MG63 (cell line): Measurements from ENCODE around the gene RUNX2. TPM values are rescaled to one million over a fixed set of nuclear protein-coding genes. Genes with fewer than 3 reads are reported as not detected.

Experiments used
- DNase-seq: peaks from one replicate; pipeline ENCODE4 v3.0.0-alpha.2; 2020
- H3K27me3 ChIP-seq: fragments of 250-450 bp; sonication (Bioruptor Pico); 2 replicates; pipeline ENCODE4 v1.5.1; 2020; ENCODE audit warnings: mild to moderate bottlenecking, moderate library complexity
- H3K36me3 ChIP-seq: fragments of 250-450 bp; sonication (Bioruptor Pico); 2 replicates; pipeline ENCODE4 v1.5.1; 2020; ENCODE audit warnings: mild to moderate bottlenecking, moderate library complexity
- H3K4me3 ChIP-seq: fragments of 250-450 bp; sonication (Bioruptor Pico); 2 replicates; pipeline ENCODE4 v1.5.1; 2020; ENCODE audit warnings: mild to moderate bottlenecking, moderate library complexity
- H3K9me3 ChIP-seq: fragments of 250-450 bp; sonication (Bioruptor Pico); 2 replicates; pipeline ENCODE4 v1.5.1; 2020; ENCODE audit warnings: mild to moderate bottlenecking, moderate library complexity
- total RNA-seq: library from RNA; depleted of rRNA; stranded (reverse); fragments of >200 nt; shearing (Covaris generic); gene quantifications from 2 replicates; pipeline ENCODE4 v1.2.3, GENCODE V29; 2014; ENCODE audit warnings: low replicate concordance

The RUNX2 gene
- total RNA-seq, 1 experiment from 2014 or later = 0.13 TPM

DNA sequence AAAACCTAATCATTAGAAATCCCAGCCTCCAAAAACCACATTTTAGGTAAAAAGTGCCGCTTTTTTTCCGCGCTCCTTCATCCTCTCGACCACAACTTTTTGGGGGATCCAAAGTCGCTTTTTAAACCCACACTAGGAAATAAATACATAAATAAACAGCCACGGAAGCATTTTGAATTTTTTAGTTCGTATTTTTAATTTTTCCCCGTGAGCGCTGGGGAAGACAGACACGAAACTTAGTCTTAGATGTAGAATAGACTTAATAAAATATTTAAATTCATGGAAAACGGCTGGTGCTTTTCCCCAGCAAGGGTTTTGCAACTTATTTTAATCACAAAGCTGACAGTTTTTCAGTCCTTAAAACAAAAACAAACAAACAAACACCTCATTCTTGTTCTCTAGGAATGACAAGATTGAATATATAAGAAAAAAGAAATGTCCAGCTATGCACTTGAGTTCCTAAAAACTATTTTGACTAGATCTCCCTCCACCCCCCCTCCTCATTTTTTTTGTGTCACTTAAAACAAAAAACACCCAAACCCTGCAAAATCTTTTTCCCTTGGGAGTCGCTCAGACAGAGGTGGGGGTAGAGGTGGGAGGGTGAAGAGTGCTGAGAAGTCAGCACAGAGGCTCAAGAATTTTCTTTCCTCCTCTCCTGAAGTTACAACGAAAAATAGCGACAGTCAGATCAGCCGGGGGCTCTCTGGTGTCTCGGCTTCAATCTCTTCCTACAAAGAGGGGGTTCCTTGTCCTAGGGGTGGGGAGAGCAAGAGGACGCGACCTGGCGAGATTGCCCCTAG lies 93.0 kb downstream of the RUNX2 start:
- H3K36me3 ChIP-seq = no peaks in the 10 kb centered on the region
- H3K4me3 ChIP-seq = peak overlapping the region; percentile 59
- no peaks in the 10 kb centered on the region for H3K27me3 ChIP-seq
- H3K9me3 ChIP-seq = no peaks in the 10 kb centered on the region
- DNase-seq = no peak

GRCh38 chr6:45421709-45422502 lies 93.8 kb downstream of the RUNX2 start:
- no peaks in the 10 kb centered on the region for H3K27me3 ChIP-seq
- peak; percentile 53 for DNase-seq
- H3K9me3 ChIP-seq = no peaks in the 10 kb centered on the region
- H3K4me3 ChIP-seq = peak overlapping the region; percentile 59
- no peaks in the 10 kb centered on the region for H3K36me3 ChIP-seq

- Histone ChIP-seq H3K27me3 (no peaks in the 10 kb centered on the region), H3K4me3 (peak overlapping the region; percentile 59), H3K36me3 (no peaks in the 10 kb centered on the region), H3K9me3 (no peaks in the 10 kb centered on the region)
- DNase-seq = peak; percentile 36
Measured at GRCh38 chr6:45422503-45423110, 94.5 kb downstream of the RUNX2 start.

DNA sequence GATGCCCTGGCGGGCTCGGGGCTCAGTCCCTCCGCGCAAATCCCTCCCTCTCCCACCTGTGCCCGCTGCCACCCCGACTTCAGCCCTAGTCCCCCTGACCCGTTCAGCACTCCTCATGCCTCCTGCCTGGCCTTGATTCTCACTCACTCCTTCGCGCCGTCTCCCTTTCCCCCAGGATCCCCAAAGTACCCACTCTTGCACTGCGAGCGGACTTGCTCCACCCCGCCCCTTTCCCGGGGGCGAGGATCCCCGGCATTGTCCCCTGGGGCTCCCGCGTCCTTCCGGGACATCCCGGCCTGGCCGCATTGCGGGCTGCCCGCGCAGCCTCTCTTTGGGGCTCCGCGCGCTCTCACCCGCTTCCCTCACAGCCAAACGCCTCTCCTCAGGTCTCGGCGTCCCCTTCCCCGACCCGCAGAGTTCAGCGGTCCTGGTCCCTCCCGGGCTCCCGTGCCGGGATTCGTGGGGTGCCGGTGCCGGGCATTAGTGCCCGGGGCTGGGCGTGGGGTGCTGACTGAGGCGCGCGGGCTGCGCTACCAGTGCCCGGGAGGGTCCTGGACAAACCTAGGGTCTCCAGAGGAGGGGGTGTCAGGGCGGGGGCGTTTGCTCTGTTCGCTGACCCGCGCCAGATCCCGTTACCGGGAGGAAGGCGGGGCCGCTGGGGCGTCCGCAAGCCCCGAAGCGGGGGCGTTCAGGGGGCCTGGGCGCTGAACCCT lies 95.1 kb downstream of the RUNX2 start:
- H3K36me3 ChIP-seq = no peaks in the 10 kb centered on the region
- DNase-seq = peak; percentile 17
- H3K9me3 ChIP-seq = no peaks in the 10 kb centered on the region
- H3K27me3 ChIP-seq = no peaks in the 10 kb centered on the region
- H3K4me3 ChIP-seq = peak overlapping the region; percentile 59

- Histone ChIP-seq H3K4me3 (peak overlapping the region; percentile 59), H3K27me3 (no peaks in the 10 kb centered on the region), H3K36me3 (no peaks in the 10 kb centered on the region), H3K9me3 (no peaks in the 10 kb centered on the region)
- DNase-seq = no peak
Measured at GRCh38 chr6:45423824-45424450, 95.8 kb downstream of the RUNX2 start.

DNA sequence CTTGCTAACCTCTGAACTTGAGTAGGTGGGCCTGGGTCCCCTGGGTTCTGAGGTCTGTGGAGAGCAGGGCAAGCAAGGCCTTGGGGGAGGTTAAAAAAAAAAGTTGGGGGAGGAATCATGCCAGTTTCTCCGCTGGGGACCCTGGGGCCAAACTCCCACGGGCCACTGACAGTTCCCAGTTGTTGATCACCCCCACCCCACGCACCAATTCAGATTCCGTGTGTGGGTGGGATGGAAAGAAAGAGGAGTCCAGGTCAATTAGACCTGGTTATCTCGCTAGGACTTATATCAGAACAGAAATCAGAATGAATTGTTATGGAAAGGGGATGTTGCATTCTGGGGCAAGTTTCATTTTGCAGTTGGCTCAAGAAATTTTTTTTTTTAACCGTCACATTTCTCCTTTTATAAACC lies 96.3 kb downstream of the RUNX2 start:
- Histone ChIP-seq H3K4me3 (no peak overlapping the region), H3K27me3 (no peaks in the 10 kb centered on the region), H3K9me3 (no peaks in the 10 kb centered on the region), H3K36me3 (no peaks in the 10 kb centered on the region)
- no peak for DNase-seq

- no peak for DNase-seq
- Histone ChIP-seq H3K27me3 (no peaks in the 10 kb centered on the region), H3K36me3 (no peaks in the 10 kb centered on the region), H3K9me3 (no peaks in the 10 kb centered on the region), H3K4me3 (no peak overlapping the region)
Measured at GRCh38 chr6:45426251-45426650, 98.1 kb downstream of the RUNX2 start.

DNA sequence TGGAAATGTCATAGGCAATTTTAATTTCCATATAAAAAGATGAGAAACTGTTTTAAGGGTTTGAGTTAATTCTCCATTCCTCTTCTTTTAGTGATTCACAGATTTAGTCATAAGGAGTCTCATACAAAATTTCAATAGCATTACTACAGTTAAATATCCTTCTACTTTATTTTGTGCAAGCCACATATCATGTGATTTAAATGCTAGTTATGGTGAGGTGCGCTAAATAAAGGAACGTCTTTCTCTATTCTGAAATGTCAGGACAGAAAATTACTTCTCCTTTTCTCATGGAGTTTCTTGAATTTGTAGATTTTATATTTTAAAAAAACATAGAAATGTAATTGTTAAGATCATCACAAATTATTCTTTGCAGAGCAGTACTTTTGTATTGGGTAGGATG lies 99.6 kb downstream of the RUNX2 start:
- Histone ChIP-seq H3K9me3 (no peaks in the 10 kb centered on the region), H3K36me3 (no peaks in the 10 kb centered on the region), H3K27me3 (no peaks in the 10 kb centered on the region), H3K4me3 (no peak overlapping the region)
- DNase-seq = no peak

- Histone ChIP-seq H3K4me3 (no peak overlapping the region), H3K9me3 (no peaks in the 10 kb centered on the region), H3K27me3 (no peaks in the 10 kb centered on the region), H3K36me3 (no peaks in the 10 kb centered on the region)
- no peak for DNase-seq
Measured at GRCh38 chr6:45428727-45429126, 100.6 kb downstream of the RUNX2 start.

GRCh38 chr6:45430590-45431202 lies 102.6 kb downstream of the RUNX2 start:
- H3K36me3 ChIP-seq = no peaks in the 10 kb centered on the region
- H3K4me3 ChIP-seq = no peak overlapping the region
- H3K27me3 ChIP-seq = no peaks in the 10 kb centered on the region
- no peaks in the 10 kb centered on the region for H3K9me3 ChIP-seq
- no peak for DNase-seq

DNA sequence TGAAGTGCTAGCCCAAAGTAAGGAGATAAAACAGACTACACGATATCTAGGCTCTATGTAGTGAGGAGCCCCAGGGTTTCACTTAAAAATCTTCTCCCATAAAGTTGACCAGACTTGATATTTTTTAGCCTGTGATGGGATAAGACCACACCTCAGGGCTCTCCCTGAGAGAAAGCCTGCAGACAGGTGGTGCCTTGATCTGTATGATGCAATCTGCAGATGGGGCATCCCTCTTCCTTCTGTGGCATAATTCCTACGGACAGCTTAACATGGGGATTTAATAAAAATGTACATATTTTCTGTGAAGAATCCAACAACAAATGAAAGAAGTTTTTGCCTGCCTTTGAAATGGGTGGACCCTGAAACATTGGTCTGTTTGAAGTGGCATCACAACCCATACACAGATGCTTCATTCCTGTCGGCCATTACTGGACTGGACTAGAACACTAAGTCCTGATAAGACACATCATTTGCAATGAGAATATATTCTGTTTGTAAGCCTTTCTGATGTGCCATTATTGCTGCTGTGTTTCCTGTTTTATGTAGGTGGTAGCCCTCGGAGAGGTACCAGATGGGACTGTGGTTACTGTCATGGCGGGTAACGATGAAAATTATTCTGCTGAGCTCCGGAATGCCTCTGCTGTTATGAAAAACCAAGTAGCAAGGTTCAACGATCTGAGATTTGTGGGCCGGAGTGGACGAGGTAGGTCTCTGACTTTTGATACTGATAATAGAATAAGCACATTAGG lies 103.4 kb downstream of the RUNX2 start:
- Histone ChIP-seq H3K27me3 (no peaks in the 10 kb centered on the region), H3K36me3 (no peaks in the 10 kb centered on the region), H3K9me3 (no peaks in the 10 kb centered on the region), H3K4me3 (no peak overlapping the region)
- DNase-seq = no peak

DNA sequence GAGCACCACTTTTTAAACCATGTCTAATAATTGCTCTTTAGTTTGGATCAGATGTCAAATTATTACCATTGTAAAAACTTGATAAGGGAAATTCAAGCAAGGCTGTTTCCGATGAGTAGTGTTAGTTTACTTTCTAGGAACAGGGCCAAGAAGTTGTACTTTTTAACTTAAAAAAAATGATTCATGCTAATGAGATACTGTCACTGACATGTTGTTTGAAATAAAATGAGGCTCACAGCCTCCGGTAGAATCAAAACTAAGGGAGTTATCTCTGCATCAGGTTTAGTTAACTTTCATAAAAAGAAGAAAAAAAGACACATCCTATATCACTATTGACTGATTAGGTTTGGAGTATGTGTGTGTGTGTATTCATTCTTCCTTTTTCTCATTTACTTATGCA lies 104.8 kb downstream of the RUNX2 start:
- no peaks in the 10 kb centered on the region for H3K9me3 ChIP-seq

GRCh38 chr6:45433533-45434380 lies 105.6 kb downstream of the RUNX2 start:
- Histone ChIP-seq H3K4me3 (no peak overlapping the region), H3K9me3 (no peaks in the 10 kb centered on the region), H3K27me3 (no peaks in the 10 kb centered on the region), H3K36me3 (no peaks in the 10 kb centered on the region)
- no peak for DNase-seq

More for the DNA sequence above, 104.8 kb downstream of the RUNX2 start:
- no peaks in the 10 kb centered on the region for H3K27me3 ChIP-seq
- no peak overlapping the region for H3K4me3 ChIP-seq
- H3K36me3 ChIP-seq = no peaks in the 10 kb centered on the region
- no peak for DNase-seq

DNA sequence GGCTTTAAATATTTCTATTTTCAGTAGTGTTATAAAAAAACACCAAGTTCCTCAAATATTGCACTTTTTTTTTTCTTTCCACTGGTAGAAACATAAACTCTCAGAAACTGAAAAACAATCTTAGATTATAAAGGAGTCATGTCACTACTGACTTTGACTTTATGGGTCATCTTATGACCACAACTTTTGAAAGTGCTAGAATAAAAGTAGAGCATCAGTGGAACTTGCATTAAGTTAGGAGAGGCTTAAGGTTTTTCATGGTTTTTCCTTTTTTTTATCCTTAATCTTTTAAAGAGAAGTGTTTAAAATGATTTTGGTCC lies 106.2 kb downstream of the RUNX2 start:
- H3K4me3 ChIP-seq = no peak overlapping the region
- DNase-seq = no peak
- no peaks in the 10 kb centered on the region for H3K36me3 ChIP-seq
- no peaks in the 10 kb centered on the region for H3K9me3 ChIP-seq
- H3K27me3 ChIP-seq = no peaks in the 10 kb centered on the region
